IMR-90 (cell line): Measurements from ENCODE around the gene ZKSCAN5. TPM values are rescaled to one million over a fixed set of nuclear protein-coding genes. Genes with fewer than 3 reads are reported as not detected.

Source experiments
- ATAC-seq: fragments of 200-7000 bp; cut with Tn5 transposase; 2 replicates; pipeline ENCODE4 v1.9.1; 2020; ENCODE audit warnings: low read depth, mild to moderate bottlenecking, moderate library complexity
- BruUV-seq: library from RNA; stranded (reverse); fragments of 400-500 nt; replicated peaks from 2 replicates; lab custom pipeline; 2021; lab: Mats Ljungman, UMichigan
- CTCF ChIA-PET: fragments of 300-600 bp; formaldehyde crosslinking; extraction: SDS; loops from one replicate; lab custom pipeline; 2021; ENCODE audit warnings: antibody characterized with exemption; lab: Yijun Ruan, JAX
- POLR2A ChIA-PET: fragments of 300-600 bp; sonication (Branson Sonifier 250); formaldehyde crosslinking; loops from one replicate; lab custom pipeline; 2022; ENCODE audit warnings: antibody characterized with exemption; ENCODE audit not compliant: unreplicated experiment; lab: Charles Lee
- DNase-seq: peaks from one replicate; pipeline ENCODE4 v3.0.0; 2013
- H2AFZ ChIP-seq: replicated peaks from 2 replicates; pipeline ENCODE3; 2013; ENCODE audit warnings: low read length, mild to moderate bottlenecking; ENCODE audit not compliant: poor library complexity
- H2AK5ac ChIP-seq: 2 replicates; pipeline ENCODE4 v1.6.1; 2013; ENCODE audit warnings: low read depth, low read length, inconsistent platforms
- H2AK9ac ChIP-seq: replicated peaks from 2 replicates; pipeline ENCODE3; 2013; ENCODE audit warnings: mild to moderate bottlenecking, low read depth, low read length, moderate library complexity; ENCODE audit not compliant: poor library complexity
- H2BK120ac ChIP-seq: 2 replicates; pipeline ENCODE4 v1.6.1; 2013; ENCODE audit warnings: low read depth, low read length, inconsistent platforms
- H2BK15ac ChIP-seq: 3 replicates; pipeline ENCODE4 v1.6.1; 2013; ENCODE audit warnings: low read depth, low read length, inconsistent platforms
- H2BK20ac ChIP-seq: 2 replicates; pipeline ENCODE4 v1.6.1; 2013; ENCODE audit warnings: low read depth, mild to moderate bottlenecking, inconsistent platforms, low read length, moderate library complexity
- H2BK5ac ChIP-seq: 2 replicates; pipeline ENCODE4 v1.6.1; 2013; ENCODE audit warnings: mild to moderate bottlenecking, low read depth, low read length, inconsistent platforms; ENCODE audit not compliant: poor library complexity, severe bottlenecking
- H3K14ac ChIP-seq: replicated peaks from 2 replicates; pipeline ENCODE4 v1.6.1; 2013; ENCODE audit warnings: low read depth, low read length, inconsistent platforms
- H3K18ac ChIP-seq: 2 replicates; pipeline ENCODE4 v1.6.1; 2013; ENCODE audit warnings: low read depth, low read length, control low read depth
- H3K23ac ChIP-seq: 2 replicates; pipeline ENCODE4 v1.6.1; 2013; ENCODE audit warnings: low read depth, low read length, inconsistent platforms
- H3K27ac ChIP-seq: 2 replicates; pipeline ENCODE4 v1.5.1; 2013; ENCODE audit warnings: mild to moderate bottlenecking, control low read depth, low read length; ENCODE audit not compliant: insufficient read depth
- H3K27me3 ChIP-seq: 2 replicates; pipeline ENCODE4 v1.6.1; 2013; ENCODE audit warnings: low read length; ENCODE audit not compliant: control insufficient read depth, insufficient read depth
- H3K36me3 ChIP-seq: 2 replicates; pipeline ENCODE4 v1.6.1; 2013; ENCODE audit warnings: low read length, mixed read lengths; ENCODE audit not compliant: control insufficient read depth, insufficient read depth
- H3K4ac ChIP-seq: 2 replicates; pipeline ENCODE4 v1.6.1; 2013; ENCODE audit warnings: low read depth, low read length, inconsistent platforms
- H3K4me1 ChIP-seq: 2 replicates; pipeline ENCODE4 v1.6.1; 2013; ENCODE audit warnings: low read length, mixed read lengths; ENCODE audit not compliant: control insufficient read depth, insufficient read depth
- H3K4me2 ChIP-seq: 2 replicates; pipeline ENCODE4 v1.6.1; 2013; ENCODE audit warnings: low read depth, mild to moderate bottlenecking, control low read depth, low read length, moderate library complexity
- H3K4me3 ChIP-seq: 2 replicates; pipeline ENCODE4 v1.5.1; 2013; ENCODE audit warnings: low read depth, mild to moderate bottlenecking, control low read depth, low read length, moderate library complexity; ENCODE audit not compliant: insufficient read depth
- H3K56ac ChIP-seq: 2 replicates; pipeline ENCODE4 v1.6.1; 2013; ENCODE audit warnings: low read length, inconsistent platforms; ENCODE audit not compliant: insufficient read depth; ENCODE audit errors: extremely low read depth
- H3K79me1 ChIP-seq, 2 experiments: 2 replicates each; pipeline ENCODE4 v1.6.1; 2013; ENCODE audit warnings: low read length in 2 of 2, inconsistent platforms in 1 of 2, low read depth in 1 of 2
- H3K9ac ChIP-seq: 2 replicates; pipeline ENCODE4 v1.6.1; 2013; ENCODE audit warnings: low read depth, low read length, control low read depth
- H3K9me1 ChIP-seq: 2 replicates; pipeline ENCODE4 v1.6.1; 2013; ENCODE audit warnings: low read length, inconsistent platforms; ENCODE audit not compliant: insufficient read depth
- H3K9me3 ChIP-seq: 2 replicates; pipeline ENCODE4 v1.6.1; 2013; ENCODE audit warnings: low read length; ENCODE audit not compliant: control insufficient read depth, insufficient read depth
- H4K20me1 ChIP-seq: 2 replicates; pipeline ENCODE4 v1.6.1; 2013; ENCODE audit warnings: low read length, inconsistent platforms; ENCODE audit not compliant: insufficient read depth
- H4K5ac ChIP-seq: 2 replicates; pipeline ENCODE4 v1.6.1; 2013; ENCODE audit warnings: mild to moderate bottlenecking, low read depth, low read length, control low read depth
- H4K8ac ChIP-seq, 2 experiments: 2 replicates each; pipeline ENCODE4 v1.6.1; 2013; ENCODE audit warnings: low read depth in 2 of 2, low read length in 2 of 2, control low read depth in 1 of 2, inconsistent platforms in 1 of 2
- H4K91ac ChIP-seq: 2 replicates; pipeline ENCODE4 v1.6.1; 2013; ENCODE audit warnings: low read depth, low read length, inconsistent platforms; ENCODE audit not compliant: insufficient read depth
- BHLHE40 ChIP-seq: fragments of 150-350 bp; IDR thresholded peaks from 2 replicates; pipeline ENCODE4 v1.6.1; 2016; ENCODE audit warnings: mild to moderate bottlenecking, low read depth, low read length
- CHD1 ChIP-seq: IDR thresholded peaks from 2 replicates; pipeline ENCODE4 v1.6.1; 2012; ENCODE audit warnings: low read depth, low read length, improper control_type of control experiment
- FOS ChIP-seq: fragments of 150-350 bp; IDR thresholded peaks from 2 replicates; pipeline ENCODE4 v1.6.1; 2016; ENCODE audit warnings: low read depth, low read length
- MXI1 ChIP-seq: IDR thresholded peaks from 2 replicates; pipeline ENCODE4 v1.6.1; 2012; ENCODE audit warnings: low read depth, mild to moderate bottlenecking, low read length, moderate library complexity, borderline replicate concordance
- POLR2A ChIP-seq: IDR thresholded peaks from 2 replicates; pipeline ENCODE4 v1.6.1; 2012; ENCODE audit warnings: mild to moderate bottlenecking, low read depth, low read length
- RFX5 ChIP-seq: IDR thresholded peaks from 2 replicates; pipeline ENCODE4 v1.8.0; 2012; ENCODE audit warnings: low read depth, mild to moderate bottlenecking, low read length, moderate library complexity
- WGBS, 2 experiments: methylation state at CpG; one replicate each; pipeline versions ENCODE4 v1.1.5 to v1.1.7; 2013; ENCODE audit warnings: missing lambda C conversion rate in 2 of 2; ENCODE audit not compliant: insufficient read length in 1 of 2; ENCODE audit errors: extremely low coverage in 2 of 2; 5-methylcytosine and 5-hydroxymethylcytosine counted together
- dilution Hi-C: fragments of 300-500 bp; cut with HindIII; formaldehyde crosslinking; loops from one replicate; pipeline ENCODE4 v1.14.3; 2018; ENCODE audit warnings: low sequenced_read_pairs; ENCODE audit not compliant: unreplicated experiment
- in situ Hi-C: fragments of 300-500 bp; cut with MboI; formaldehyde crosslinking; loops from 3 replicates; pipeline ENCODE4 v1.14.3; 2019; ENCODE audit warnings: low sequenced_read_pairs, inconsistent platforms, mixed read lengths
- intact Hi-C: fragments of 100-400 bp; cut with micrococcal nuclease; formaldehyde crosslinking; loops from 2 replicates; pipeline ENCODE4 v1.10.0; 2022
- polyA plus RNA-seq, 3 experiments: library from polyadenylated mRNA; depleted of rRNA; stranded (reverse); fragments of >200 nt; gene quantifications; 2 replicates each; pipeline ENCODE4 v1.2.3, GENCODE V29; 2012; ENCODE audit warnings: low replicate concordance in 1 of 3
- total RNA-seq: library from RNA; depleted of rRNA; stranded (reverse); fragments of >200 nt; gene quantifications from 2 replicates; pipeline ENCODE4 v1.2.3, GENCODE V29; 2012

The ZKSCAN5 gene
- total and polyA plus RNA-seq, 2 of the 4 experiments (the other 2 are of a cell fraction), result 5.5 to 16.3 TPM

DNA sequence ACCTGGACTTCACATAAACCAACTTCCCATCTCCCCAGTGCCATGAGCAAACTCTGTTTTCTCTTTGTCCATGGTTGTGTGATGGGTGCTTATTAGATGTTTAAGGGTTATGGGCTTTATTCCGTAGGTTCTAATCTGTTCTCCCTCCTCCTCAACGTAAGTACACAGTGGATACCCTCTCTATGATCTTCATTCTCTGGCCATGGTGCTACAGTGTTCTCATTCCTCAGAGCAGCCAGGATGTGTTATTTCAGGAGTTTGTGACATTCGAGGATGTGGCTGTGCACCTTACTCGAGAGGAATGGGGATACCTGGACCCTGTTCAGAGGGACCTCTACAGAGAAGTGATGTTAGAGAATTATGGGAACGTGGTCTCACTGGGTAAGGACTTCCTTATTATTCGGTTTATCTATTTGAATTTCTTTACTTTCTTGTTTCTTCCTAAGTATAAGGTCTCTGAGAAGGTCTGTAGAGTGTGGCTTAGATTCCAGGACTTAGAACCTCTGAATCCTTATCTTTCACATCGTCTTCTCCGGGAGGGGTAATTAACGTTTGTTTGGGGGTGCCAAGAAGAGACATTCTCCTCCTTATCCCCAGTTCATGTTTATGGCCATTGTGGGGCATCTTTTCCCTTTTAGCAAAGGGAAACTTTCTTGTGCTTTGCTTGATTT, 57.8 kb downstream of the ZKSCAN5 start:
- Histone ChIP-seq H3K18ac (peak overlapping the region; percentile 80), H3K9me1 (peaks cover 24% of the 10 kb centered on the region), H3K9ac (peak overlapping the region; percentile 48; the same call in 1 of the 2 replicates), H3K23ac (peak overlapping the region; percentile 73), H2BK5ac (peak overlapping the region; percentile 89), H3K56ac (peak overlapping the region; percentile 83), H4K91ac (peak overlapping the region; percentile 91), H2AFZ (no peak overlapping the region), H2AK5ac (peak overlapping the region; percentile 99), H2AK9ac (peak overlapping the region; percentile 5), H4K20me1 (peaks cover 10% of the 10 kb centered on the region), H3K4ac (peak overlapping the region; percentile 94), H3K36me3 (peaks cover 50% of the 10 kb centered on the region), H3K14ac (peak overlapping the region; percentile 93), H3K4me3 (no peak overlapping the region), H3K27me3 (no peaks in the 10 kb centered on the region), H2BK20ac (peak overlapping the region; percentile 96), H3K27ac (peak overlapping the region; percentile 98), H4K5ac (peak overlapping the region; percentile 44), H2BK15ac (peak overlapping the region; percentile 99), H2BK120ac (peak overlapping the region; percentile 93), H3K79me1 (peaks cover 42 to 71% of the 10 kb centered on the region in 2 experiments), H3K4me2 (peak overlapping the region; percentile 69), H3K4me1 (peaks cover 17% of the 10 kb centered on the region), H3K9me3 (no peaks in the 10 kb centered on the region), H4K8ac (peak overlapping the region; percentile 31 to 92)
- no peak for DNase-seq
- dilution Hi-C loops, result no loop called here
- WGBS, 2 experiments, result no CpG with 5 or more reads among the region's 9 CpGs
- no peak; the same call in 1 of the 2 replicates for ATAC-seq
- intact Hi-C loops, result loop anchor here (2.0 to 5.0 kb wide), 2 partner anchors 55 to 57 kb away; partner anchors contain the start of genes ZKSCAN5 and ZSCAN25
- BruUV-seq, result TSS peak; percentile 1
- ChIA-PET CTCF (no interaction called here), POLR2A (no interaction called here)
- in situ Hi-C loops, result loop anchor here (5.0 kb wide), 1 partner anchor 55 kb away; the partner anchor contains the start of gene ZSCAN25
- TF ChIP-seq BHLHE40 (no peak), RFX5 (no peak), FOS (no peak), CHD1 (no peak), POLR2A (0 out of 2 replicates have a peak, but pooled peaks have one; percentile 7), MXI1 (no peak)
